NCI-H1105 treated with DMSO at 0.1 percent for 48 hours (cell line): ENCODE data around the gene OLR1.
"Not testable (repeated sequence)": the region's sequence is repeated elsewhere in the genome, so short reads cannot be mapped to it uniquely, and the experiment has no call there.

Experiments used
- DNase-seq: peaks from one replicate; lab custom pipeline; 2025; lab: John Stamatoyannopoulos, UW

OLR1 gene

GRCh38 chr12:10190558-10191388 is 18.8 kb upstream of the OLR1 start:
- peak; percentile 71 for DNase-seq

- DNase-seq = no peak
These were observed 17.7 kb upstream of the OLR1 start for GRCh38 chr12:10189653-10190052.

- not testable (repeated sequence) for DNase-seq
These were observed 15.0 kb upstream of the OLR1 start for GRCh38 chr12:10186958-10187357.

GRCh38 chr12:10186299-10186698 is 14.4 kb upstream of the OLR1 start:
- DNase-seq = no peak

DNA sequence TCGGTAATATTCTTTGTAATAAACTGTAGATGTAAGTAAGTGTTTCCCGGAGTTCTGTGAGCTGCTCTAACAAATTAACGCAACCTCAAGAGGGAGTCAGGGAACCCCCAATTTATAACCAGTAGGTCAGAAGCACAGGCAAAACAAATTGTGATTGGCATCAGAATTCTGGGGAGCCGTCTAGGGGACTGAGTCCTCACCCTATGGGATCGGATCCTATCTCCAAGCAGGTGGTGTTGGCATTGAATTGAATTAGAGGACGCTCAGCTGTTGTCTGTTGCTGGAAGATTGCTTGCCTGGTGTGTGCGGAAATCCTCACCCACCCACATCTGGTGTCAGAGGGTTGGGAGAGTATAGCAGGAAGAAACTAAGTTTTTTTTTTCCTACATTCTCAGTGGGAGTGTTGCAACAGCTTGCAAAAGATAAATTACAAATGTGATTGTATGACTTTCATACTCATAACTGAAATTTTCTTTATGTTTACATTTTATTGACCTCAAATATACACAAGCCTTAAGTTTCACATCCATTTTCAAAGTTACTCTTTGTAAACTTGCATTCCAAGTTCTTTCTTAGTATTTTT is 12.4 kb upstream of the OLR1 start:
- no peak for DNase-seq

- DNase-seq = no peak
These were observed 10.6 kb upstream of the OLR1 start for GRCh38 chr12:10182354-10183049.

- no peak for DNase-seq
These were observed 7.8 kb upstream of the OLR1 start for GRCh38 chr12:10179776-10180181.

DNA sequence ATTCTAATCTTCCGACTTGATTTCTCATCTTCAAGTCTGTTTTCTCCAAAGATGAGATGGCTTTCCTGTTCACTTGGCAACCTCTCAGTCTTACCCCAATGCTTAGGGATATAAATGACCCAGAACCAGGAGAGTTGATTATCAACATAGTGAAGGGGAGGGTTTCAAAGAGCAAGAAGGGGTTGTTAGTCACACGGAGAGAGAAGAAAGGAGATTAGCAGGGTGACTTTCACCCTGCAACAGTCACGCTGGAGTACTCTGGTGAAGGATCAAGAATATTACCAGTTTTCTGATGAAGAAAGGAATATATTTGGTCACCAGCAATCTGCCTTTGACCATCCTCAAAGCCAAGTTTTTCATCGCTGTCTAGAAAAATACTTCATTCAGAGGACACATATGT is 6.9 kb upstream of the OLR1 start, which contains the start of gene TMEM52B:
Gene TMEM52B, plus strand, starts transcription at position 212 of the 400 bp plus-strand sequence. CDS start 543 bp downstream, outside the sequence.
- DNase-seq = no peak

GRCh38 chr12:10175846-10176636 is 4.1 kb upstream of the OLR1 start:
- no peak for DNase-seq

- DNase-seq = no peak
These were observed 3.2 kb upstream of the OLR1 start for GRCh38 chr12:10174986-10175614.

GRCh38 chr12:10170216-10170615 is 1.7 kb downstream of the OLR1 start:
- no peak for DNase-seq

DNA sequence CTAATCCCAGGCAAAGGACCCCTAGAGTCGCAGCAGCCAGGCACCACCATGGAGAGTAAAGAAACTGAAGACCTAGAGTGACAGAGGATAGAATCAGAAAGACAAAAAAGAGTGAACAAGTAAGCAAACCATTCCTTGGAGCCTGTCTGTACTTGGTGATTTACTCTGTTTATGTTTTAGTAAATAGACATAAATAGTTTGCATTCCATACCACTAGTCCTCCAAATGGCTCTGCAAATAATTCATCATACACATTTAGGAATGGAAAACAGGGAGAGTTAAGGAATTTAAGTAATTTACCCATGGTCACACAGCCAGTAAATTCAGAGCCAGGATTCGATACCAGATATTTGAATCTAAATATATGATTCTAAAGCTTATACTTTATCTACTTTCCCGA is 2.8 kb downstream of the OLR1 start:
- no peak for DNase-seq

DNA sequence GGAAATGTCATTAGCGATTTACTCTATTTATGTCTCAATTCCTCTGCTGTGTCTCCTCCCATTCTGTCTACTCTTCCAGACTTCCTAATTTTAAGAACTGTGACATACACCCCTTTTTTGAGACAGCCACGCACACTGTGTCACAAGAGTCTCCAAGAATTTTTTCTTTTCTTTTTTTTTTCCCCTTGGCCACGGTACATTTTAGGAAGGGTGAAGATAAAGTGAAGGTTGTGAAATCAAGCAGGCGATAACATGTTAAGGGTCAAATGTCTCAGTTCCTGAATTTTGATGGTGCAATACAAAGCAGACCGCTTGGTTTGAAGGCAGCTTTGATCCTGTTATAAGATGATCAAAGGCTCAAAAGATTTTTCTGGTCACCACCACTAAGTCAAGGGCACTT is 4.3 kb downstream of the OLR1 start:
- DNase-seq = no peak

GRCh38 chr12:10165421-10165820 is 6.5 kb downstream of the OLR1 start:
- no peak for DNase-seq

DNA sequence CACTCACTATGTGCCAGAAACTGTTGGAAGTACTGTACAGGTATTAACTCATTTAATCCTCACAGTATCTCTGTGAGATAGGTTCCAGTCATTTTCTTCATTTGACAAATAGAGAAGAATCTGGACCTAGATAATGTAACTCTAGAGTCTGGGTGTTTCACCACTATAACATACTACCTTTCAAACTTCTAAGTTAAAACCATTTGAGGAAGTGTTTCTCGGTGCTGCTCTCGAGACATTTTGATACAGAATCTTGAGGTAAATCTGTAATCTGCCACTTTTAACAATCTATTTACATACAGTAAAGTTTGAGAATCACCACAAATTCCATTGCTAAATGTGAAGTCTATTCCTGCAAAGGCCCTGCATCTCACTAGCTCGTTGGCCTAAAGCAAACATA is 8.8 kb downstream of the OLR1 start:
- DNase-seq = no peak

DNA sequence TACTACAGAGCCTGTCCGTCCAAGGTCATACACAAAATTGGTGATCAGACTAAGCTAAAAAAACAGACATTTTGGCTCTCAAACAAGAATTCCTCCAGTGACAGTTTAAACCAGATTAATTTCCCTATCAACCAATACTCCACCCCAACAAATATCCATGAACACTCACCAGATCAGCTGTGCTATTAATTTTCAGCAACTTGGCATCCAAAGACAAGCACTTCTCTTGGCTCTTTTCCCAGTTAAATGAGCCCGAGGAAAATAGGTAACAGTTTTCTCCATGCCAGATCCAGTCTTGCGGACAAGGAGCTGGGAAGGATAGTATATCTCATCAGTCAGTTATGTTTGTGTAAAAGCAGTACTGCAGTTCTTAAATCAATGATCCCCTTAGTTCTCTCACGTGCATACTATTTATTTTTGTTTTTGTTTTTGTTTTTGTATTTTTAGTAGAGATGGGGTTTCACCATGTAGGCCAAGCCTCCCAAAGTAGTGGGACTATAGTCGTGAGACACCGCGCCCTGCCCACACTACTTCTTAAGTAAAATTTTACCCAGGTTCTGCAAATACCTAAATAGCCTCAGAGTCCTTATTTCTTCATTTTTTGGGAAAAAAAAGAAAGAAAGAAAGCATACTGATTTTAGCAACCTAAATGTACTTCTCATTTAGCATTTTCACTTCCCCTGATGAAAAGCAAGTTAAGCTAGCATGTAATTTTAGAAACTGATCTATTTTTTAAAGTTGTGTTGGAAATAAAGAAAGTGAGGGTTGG is 11.1 kb downstream of the OLR1 start:
- peak; percentile 89 for DNase-seq

GRCh38 chr12:10159280-10159679 is 12.7 kb downstream of the OLR1 start:
- no peak for DNase-seq

- DNase-seq = no peak
These were observed 13.5 kb downstream of the OLR1 start for GRCh38 chr12:10158406-10158805.

- no peak for DNase-seq
These were observed 16.0 kb downstream of the OLR1 start for GRCh38 chr12:10155966-10156365.

DNA sequence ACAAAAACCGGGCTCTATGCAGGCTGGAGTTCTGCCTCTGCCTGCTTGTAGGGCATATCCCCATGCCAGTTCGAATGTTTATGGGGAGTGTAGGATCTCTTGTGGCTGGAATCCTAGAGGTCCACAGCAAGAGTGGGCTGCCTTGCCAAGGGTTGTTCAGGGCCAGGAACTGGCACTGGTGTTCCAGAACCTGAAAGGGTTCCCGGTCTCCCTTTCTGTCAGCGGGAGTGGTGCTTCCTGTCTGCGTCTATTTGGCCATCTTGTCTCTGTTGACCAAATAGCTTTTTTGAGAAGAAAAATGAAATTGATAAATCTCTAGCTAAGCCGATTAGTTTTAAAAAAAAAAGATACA is 17.8 kb downstream of the OLR1 start:
- no peak for DNase-seq
